Measurements from ENCODE around the gene HSPG2. TPM values are rescaled to one million over a fixed set of nuclear protein-coding genes. Genes with fewer than 3 reads are reported as not detected.

Gene HSPG2
- total and polyA plus RNA-seq, 2 of the 13 experiments (the other 11 are each of a cell fraction or from before 2014, with no cell fraction given), result 9.1 to 13.1 TPM

DNA sequence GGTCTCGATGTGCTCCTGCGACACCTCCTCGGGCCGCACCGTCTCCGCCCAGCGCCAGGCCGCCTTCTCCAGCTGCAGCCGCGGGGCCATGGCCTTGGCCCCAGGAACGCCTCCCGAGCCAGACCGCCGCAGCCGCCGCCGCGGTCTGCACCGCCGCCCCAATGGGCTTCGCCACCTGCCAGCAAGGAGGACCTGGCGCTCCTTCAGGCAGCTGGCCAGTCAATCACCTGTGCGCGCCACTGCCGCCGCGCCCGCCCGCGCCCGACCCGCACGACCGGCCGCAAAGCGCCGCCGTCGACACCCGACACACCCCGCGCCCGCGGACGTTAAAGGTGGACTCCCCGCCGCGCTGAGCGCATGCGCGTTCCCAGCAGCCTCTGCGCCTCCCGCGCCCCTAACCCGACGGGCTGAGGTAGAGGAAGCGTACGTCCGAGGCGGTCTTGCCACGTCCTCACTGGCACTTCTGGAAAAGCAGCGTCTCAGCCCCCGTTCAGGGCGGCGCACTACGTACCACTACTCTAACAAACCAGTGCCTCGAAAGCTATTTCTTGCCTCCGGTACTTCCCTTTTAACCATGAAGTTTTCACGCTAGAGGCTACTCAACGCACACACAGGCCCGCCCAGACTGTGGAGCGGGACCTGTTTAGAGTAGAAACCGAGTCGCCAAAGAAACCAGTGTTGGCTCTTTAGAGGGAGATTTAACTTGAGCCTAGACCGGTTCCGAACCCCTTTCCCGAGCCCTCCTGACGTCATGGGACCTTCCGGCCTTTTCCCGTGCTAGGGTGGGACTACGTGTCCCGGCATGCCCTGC lies 154.0 kb downstream of the HSPG2 start, which contains the start of gene USP48 (continued):
- peak; percentile 54 for TF ChIP-seq ZNF891 (CRISPR knock-in tag; IDR thresholded peaks at IDR 0.05)
- TF ChIP-seq MZF1 (CRISPR knock-in tag; IDR thresholded peaks at IDR 0.05; ENCODE audit: borderline replicate concordance), result no peak
- no peak for TF ChIP-seq KDM3A (CRISPR knock-in tag; IDR thresholded peaks at IDR 0.05; ENCODE audit: low read depth)
- TF ChIP-seq KDM5A (IDR thresholded peaks at IDR 0.05; ENCODE audit: borderline replicate concordance, low read length), result peak; percentile 82; the same call in 1 of the 2 replicates
- TF ChIP-seq MEIS2 (CRISPR knock-in tag; IDR thresholded peaks at IDR 0.05), result 0 out of 2 replicates have a peak, but pooled peaks have one; percentile 48
- TF ChIP-seq, protein P1, sequence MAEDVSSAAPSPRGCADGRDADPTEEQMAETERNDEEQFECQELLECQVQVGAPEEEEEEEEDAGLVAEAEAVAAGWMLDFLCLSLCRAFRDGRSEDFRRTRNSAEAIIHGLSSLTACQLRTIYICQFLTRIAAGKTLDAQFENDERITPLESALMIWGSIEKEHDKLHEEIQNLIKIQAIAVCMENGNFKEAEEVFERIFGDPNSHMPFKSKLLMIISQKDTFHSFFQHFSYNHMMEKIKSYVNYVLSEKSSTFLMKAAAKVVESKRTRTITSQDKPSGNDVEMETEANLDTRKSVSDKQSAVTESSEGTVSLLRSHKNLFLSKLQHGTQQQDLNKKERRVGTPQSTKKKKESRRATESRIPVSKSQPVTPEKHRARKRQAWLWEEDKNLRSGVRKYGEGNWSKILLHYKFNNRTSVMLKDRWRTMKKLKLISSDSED (CRISPR knock-in tag; IDR thresholded peaks at IDR 0.05), result peak; percentile 72; the same call in 1 of the 2 replicates
- peak; percentile 76 for TF ChIP-seq SP4 (CRISPR knock-in tag; IDR thresholded peaks at IDR 0.05)
- no peak for TF ChIP-seq PHB2 (IDR thresholded peaks at IDR 0.05; ENCODE audit: partially characterized antibody)
- no peak for TF ChIP-seq NPAS2 (CRISPR knock-in tag; IDR thresholded peaks at IDR 0.05; ENCODE audit: borderline replicate concordance)
- no peak for TF ChIP-seq SNRNP70 (IDR thresholded peaks at IDR 0.05; ENCODE audit: low read depth, low read length)
- TF ChIP-seq ZNF263 (CRISPR knock-in tag; IDR thresholded peaks at IDR 0.05), result no peak; the same call in 1 of the 2 replicates
- TF ChIP-seq XBP1 (CRISPR knock-in tag; IDR thresholded peaks at IDR 0.05), result 0 out of 2 replicates have a peak, but pooled peaks have one; percentile 21
- TF ChIP-seq PHF20 (CRISPR knock-in tag; IDR thresholded peaks at IDR 0.05), result peak; percentile 69
- TF ChIP-seq PCBP2 (optimal IDR thresholded peaks at IDR 0.05; ENCODE audit: low read depth, low read length, poor library complexity, severe bottlenecking), result no peak
- peak; percentile 43; the same call in 1 of the 2 replicates for TF ChIP-seq MYC (CRISPR knock-in tag; IDR thresholded peaks at IDR 0.05; ENCODE audit: borderline replicate concordance)
- TF ChIP-seq THAP11 (CRISPR knock-in tag; IDR thresholded peaks at IDR 0.05), result peak; percentile 97
- TF ChIP-seq ZMYM3 (CRISPR knock-in tag; IDR thresholded peaks at IDR 0.05), result no peak
- no peak; the same call in 1 of the 2 replicates for TF ChIP-seq NAIF1 (CRISPR knock-in tag; IDR thresholded peaks at IDR 0.05; ENCODE audit: borderline replicate concordance)
- no peak; the same call in none of the 2 replicates for TF ChIP-seq FOXA3 (CRISPR knock-in tag; IDR thresholded peaks at IDR 0.05)
- TF ChIP-seq, protein P2, sequence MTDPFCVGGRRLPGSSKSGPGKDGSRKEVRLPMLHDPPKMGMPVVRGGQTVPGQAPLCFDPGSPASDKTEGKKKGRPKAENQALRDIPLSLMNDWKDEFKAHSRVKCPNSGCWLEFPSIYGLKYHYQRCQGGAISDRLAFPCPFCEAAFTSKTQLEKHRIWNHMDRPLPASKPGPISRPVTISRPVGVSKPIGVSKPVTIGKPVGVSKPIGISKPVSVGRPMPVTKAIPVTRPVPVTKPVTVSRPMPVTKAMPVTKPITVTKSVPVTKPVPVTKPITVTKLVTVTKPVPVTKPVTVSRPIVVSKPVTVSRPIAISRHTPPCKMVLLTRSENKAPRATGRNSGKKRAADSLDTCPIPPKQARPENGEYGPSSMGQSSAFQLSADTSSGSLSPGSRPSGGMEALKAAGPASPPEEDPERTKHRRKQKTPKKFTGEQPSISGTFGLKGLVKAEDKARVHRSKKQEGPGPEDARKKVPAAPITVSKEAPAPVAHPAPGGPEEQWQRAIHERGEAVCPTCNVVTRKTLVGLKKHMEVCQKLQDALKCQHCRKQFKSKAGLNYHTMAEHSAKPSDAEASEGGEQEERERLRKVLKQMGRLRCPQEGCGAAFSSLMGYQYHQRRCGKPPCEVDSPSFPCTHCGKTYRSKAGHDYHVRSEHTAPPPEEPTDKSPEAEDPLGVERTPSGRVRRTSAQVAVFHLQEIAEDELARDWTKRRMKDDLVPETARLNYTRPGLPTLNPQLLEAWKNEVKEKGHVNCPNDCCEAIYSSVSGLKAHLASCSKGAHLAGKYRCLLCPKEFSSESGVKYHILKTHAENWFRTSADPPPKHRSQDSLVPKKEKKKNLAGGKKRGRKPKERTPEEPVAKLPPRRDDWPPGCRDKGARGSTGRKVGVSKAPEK (CRISPR knock-in tag; IDR thresholded peaks at IDR 0.05; ENCODE audit: borderline replicate concordance), result no peak
- TF ChIP-seq ZNF737 (CRISPR knock-in tag; IDR thresholded peaks at IDR 0.05; ENCODE audit: borderline replicate concordance), result no peak
- TF ChIP-seq ZNF703 (CRISPR knock-in tag; IDR thresholded peaks at IDR 0.05; ENCODE audit: borderline replicate concordance), result no peak
- peak; percentile 77 for TF ChIP-seq ESRRA (CRISPR knock-in tag; IDR thresholded peaks at IDR 0.05; ENCODE audit: low read depth)
- TF ChIP-seq ZNF670 (CRISPR knock-in tag; IDR thresholded peaks at IDR 0.05; ENCODE audit: borderline replicate concordance), result peak; percentile 9; the same call in 1 of the 2 replicates
- TF ChIP-seq ZNF766 (CRISPR knock-in tag; IDR thresholded peaks at IDR 0.05; ENCODE audit: borderline replicate concordance), result peak; percentile 45; the same call in 1 of the 2 replicates
- peak; percentile 52 for TF ChIP-seq PHF21A (CRISPR knock-in tag; IDR thresholded peaks at IDR 0.05)
